NK-92 (cell line): ENCODE data around the gene FOXN3.
"Not testable (repeated sequence)": the region's sequence is repeated elsewhere in the genome, so short reads cannot be mapped to it uniquely, and the experiment has no call there.

ENCODE experiments used
- DNase-seq: peaks from one replicate; lab custom pipeline; 2025; ENCODE audit not compliant: unreplicated experiment; lab: John Stamatoyannopoulos, UW

Gene FOXN3

DNA sequence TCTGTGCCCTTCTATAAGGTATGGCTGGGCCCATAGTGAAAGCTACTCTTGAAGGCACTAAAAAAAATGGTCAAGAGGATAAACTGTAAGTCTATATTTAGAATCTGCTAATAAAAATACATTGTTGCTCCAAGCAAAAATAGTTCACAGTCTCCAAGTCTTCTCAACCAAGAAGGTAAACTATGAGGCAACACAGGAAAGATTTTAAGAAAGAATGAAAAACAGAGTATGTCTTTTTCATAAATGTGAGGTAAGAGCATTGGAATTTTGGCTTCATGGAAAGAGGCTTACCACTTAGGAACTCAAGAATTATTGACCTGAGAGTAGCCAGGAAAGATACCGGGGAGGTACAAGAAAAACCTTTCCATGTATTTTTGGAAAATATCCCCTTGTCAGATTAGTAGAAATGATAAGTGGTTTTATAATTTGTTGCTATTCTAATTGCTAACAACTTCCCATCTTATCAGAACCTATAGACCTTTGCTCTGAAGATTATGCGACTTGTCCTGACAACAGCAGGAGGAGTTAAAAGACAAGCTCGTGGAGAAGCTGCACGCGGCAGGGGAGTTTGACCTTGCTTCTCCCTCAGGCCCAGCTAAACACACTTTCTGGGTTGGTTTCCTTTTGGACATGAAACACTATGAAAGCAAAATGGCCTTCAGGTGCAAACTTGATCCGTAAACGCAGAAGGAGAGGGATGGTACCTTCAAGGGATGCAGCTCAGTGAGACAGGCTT, 238.1 kb downstream of the FOXN3 start:
- DNase-seq, result no peak

DNA sequence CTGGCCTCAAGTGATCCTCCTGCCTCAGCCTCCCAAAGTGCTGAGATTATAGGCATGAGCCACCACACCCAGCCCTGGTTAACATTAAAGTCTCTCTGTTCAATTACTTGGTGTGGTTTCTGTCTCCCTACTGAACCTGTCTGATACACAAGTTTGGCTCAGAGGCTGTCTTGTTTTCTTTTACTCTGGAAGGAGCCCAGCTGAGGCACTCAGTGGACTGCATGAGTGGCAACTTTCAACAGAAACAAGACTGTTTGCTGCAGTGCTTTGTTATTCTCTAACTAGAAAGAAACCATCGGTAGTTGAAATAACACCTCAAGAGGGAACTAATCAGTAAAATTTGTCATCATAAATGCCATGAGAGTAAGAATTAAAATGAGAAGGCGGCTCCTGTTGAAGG, 238.7 kb downstream of the FOXN3 start:
- no peak for DNase-seq

DNA sequence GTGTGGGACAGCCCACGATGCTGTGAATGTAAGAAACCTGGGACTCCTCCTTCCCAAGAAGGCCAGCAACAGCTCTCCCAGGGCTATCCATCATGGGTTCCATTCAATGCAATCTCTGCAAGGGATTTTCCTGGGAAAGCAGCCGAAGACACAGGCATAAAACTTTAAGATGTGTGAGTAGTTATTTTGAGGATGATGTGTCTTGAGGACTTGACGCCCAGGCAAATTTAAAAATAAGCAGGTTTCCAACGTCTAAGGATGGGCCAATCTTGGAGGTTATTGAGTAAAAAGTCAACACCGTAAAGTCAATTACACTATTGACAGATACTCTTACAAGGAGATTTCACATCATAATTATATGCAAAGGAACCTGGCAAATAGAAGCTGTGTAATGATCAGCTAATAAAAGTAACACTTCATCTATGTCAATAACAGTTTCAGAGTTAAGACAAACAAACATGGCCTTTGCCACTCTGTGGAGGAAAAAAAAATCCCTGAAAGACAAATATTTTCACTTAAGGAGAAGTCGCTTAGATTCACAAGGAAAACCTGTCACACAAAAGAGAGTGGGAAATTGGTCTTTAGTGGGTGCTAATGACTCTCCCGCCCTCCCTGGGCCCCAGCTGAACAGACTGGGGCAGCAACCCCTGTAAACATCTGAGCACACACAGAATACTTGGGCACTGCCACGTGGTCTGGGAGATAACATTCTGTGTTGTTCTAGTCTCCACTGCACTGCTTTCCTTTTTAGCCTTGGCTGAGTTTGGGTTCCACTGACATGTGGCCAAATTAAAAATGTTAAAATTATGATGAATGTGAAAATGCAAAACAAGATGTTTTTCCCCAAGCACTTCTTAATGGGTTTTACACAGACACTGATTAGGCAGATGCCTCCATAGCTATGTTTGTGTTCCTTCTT, 240.9 kb downstream of the FOXN3 start:
- DNase-seq, result no peak

DNA sequence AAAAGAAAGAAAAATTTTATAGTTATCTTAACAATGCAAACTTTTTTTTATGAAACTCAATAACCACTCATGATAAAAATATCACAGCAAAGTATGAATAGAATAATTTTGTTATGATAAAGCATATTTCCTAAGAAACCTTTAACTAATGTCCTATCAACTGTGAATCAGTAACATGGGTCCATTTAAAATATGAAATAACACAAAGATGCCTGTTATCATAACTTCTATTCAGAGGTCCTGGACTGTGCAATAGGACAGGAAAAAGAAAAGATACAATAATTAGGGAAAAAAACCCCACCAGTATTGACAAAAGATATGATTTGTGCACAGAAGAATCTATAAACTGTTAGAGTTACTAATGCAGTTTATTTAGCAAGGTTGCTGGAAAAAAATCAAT, 245.4 kb downstream of the FOXN3 start:
- no peak for DNase-seq

DNA sequence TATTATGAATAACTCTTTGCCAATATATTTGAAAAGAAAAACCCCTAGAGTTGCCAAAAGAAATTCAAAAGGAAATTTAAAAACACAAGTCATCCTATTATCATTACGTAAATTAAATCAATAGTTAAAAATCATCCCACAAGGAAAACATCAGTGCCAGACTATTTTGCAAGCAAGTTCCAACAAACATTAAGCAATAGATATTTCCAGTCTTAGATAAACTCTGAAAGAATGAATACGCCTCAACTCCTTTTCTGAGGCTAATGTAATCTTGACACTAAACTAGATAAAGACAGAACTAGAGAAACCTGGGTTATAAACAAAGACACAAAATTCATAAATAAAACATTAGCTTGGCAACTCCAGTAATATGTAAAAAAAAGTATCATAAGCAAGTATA, 245.9 kb downstream of the FOXN3 start:
- DNase-seq, result no peak

DNA sequence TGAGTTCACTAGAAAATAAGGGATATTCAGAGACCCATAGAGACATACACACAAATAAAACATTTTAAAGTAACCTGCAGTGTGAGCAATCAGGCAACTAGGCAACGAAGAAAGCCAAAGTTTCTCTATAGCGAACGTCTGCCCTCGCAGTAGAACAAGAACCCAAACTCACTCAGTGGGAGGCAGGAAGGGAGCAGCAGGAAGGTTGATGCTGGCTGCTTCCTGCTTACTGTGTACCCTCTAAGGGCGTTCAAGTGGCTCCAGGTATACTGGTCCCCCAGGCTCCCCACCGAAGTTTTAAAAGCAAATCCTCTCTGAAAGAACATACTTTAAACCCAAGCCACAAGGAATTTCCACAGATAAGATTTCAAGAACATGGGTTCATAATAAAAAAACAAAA, 249.3 kb downstream of the FOXN3 start:
- no peak for DNase-seq

DNA sequence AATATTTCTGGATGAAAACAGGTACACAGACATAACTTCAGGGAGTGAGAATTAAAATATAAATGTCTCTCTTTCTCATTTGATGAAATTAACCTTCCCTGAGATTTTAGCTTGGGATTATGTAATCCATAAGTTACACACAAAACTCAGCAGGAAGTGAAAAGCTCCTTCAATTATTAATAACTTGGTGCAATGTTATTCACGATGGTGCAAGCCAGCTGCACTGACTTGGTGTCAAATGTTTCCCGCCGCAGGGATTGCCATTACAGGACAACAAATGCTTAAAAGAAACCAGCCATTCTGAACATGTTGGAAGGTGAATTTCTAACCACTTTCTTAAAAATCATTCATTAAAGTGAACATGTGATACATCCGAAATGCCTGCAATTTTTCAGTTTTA, 250.4 kb downstream of the FOXN3 start:
- no peak for DNase-seq

DNA sequence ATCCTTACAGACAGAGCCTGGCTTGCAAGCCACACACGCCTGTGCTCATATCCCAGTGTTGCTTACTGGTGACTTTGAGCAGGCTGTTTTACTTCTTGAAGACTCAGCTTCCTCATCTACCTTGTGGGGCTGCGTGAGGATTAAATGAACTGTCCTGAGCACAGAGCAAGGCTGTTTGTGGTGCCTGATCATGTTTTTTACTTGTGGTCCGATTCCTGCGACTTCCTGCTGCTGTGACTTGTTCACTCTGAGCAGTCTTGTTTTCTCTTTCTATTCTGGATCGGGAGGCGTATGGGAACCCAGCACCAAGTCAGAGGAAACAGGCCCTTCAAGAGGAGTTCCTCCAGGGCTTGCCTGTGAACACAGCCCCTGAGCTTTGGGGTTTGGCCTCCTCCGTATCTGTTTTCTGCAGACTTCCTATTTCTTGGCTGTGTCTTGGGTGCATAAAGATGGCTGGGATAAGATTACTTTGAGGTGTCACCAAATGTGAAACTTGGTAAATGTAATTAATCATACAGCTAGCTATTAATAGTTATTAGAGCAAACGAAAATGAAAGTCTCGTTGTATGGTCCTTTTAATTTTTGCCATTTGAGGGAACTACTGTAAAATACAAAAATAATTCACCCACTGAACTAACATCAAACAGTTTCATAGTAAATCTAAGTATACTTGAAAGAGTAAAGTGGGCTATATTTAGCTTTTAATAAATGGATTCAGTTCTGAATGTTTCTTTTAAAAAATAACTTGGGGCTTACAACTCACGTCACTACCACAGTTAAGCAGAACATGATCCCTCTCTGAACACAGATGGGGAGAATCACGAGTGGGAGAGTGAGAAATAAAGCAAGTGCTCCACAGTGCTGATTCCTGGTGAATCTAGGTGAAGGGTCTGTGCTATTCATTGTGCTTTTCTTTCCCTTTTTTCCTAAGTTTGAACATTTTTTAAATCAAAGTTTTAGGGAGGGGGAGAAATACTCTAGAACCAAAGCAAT, 251.5 kb downstream of the FOXN3 start:
- no peak for DNase-seq

DNA sequence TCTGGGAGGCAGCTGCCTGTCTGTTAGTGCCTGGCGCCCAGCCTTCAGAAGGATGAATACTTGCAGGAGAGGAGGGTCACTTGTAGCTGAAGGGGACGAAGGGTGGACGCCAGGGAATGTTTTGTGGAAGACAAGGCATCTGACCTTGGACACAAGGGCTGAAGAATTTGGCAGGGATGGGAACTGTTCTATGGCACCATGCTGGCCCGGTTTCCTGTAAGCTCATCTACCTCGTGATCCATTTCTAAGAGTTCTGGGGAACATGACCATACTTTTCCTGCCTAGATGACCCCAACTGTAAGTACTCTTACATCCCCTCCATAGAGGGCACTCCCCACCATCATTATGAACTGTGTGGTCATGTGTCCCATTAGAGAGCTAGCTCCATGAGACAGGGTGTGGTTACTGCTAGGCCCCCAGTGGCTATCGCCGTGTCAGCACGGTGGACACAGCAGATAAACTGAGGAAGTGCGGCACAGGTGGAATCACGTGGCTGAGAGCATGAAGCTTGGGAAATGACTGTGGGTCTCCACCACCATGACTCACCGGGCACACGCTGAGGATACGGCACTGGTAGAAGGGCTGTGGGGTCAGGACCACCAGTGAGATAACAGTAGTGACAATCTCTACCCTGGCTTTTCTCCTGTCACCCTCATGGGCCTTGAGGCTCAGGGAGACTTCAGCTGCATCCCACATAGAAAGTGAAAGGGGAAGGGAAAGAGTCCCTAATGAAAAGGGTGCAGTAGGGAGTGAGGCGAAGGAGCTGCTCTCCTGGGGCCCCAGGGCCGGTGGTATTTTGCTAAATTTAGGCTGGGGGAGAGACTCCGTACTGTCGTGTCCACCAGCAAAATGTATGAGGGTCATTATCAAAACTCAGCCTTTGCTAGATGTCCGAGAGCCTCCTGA, 252.6 kb downstream of the FOXN3 start:
- no peak for DNase-seq

DNA sequence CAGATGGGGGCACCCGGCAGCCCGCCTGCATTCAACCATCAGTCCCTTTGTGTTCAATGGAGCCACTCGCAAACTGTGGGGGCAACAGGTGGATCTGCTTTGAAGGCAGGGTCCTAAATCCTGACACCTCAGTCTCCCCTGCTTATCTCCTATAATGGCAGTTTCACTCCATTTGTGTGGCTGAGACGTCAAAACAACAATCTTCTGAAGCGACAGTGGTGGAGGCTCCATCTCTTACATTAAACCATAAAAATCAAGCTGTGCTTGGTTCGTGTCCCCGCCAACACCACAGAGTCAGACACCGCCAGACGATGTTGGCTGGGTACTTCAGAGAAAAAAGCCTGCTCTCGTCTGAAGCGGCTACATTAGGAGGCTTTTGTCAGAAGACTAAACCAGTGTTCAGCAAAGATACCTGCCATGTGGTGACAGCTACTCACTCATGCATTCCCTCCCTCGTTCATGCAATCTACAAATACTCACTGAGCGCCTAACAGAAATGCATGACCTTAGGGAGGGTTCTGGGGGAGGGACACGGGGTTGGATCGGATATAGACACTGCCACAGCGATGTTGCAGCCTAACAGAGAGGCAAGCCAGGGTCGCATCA, 253.9 kb downstream of the FOXN3 start:
- no peak for DNase-seq

DNA sequence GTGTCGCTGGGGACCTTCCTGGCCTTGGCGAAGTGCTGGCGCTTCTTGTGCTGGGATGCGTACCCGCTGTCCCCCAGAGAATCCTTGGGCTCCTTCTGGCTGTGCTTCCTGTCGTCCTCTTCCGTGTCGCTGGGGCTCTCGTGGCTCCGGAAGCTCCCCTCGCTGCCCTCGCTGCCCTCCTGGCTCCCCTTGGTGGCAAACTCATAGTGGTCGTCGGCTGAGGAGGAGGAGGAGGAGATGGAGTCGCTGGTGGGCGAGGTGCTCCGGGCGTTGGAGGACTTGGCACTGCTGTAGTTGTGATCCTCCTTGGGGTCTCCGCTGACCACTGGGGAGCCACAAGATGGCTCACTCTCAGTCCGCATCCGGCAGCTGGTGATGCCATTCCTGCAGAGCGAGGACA, 254.4 kb downstream of the FOXN3 start:
- DNase-seq, result no peak

DNA sequence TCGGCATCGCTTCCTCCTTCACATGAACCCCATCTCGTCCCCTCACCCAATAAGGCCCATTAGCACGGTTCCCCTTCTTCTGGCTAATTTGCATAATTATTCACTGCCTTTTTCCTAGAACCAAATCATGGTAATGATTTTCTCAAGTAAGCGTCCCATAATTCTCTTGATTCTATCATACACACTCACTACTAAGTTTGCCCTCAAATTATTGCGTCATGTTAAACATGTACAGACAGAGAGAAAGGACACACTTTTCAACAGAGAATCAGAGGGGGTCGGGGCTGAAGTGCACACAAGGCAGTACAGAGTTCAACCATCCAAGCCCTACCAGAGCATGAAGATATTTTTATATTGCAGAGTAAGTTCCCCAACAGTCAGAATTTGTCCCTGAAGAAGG, 256.6 kb downstream of the FOXN3 start:
- no peak for DNase-seq

DNA sequence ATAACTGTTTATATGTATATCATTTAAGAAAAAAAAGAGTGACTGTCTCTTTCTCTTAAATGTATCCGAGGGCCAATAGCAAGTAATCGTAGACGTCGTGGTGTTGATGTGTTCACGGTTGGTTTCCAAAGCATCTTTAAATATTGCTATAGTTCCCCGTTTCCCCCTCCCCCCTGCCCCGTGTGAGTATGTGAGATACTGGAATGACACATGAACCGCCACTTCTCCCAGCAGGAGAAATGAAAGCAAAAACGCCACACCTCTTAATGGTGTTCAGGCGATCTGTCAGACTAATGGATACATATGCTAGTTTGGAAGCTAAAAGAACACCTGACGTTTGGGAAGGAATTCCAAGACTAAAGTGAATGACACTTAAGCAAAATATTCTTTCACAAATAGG, 258.3 kb downstream of the FOXN3 start:
- DNase-seq, result no peak

DNA sequence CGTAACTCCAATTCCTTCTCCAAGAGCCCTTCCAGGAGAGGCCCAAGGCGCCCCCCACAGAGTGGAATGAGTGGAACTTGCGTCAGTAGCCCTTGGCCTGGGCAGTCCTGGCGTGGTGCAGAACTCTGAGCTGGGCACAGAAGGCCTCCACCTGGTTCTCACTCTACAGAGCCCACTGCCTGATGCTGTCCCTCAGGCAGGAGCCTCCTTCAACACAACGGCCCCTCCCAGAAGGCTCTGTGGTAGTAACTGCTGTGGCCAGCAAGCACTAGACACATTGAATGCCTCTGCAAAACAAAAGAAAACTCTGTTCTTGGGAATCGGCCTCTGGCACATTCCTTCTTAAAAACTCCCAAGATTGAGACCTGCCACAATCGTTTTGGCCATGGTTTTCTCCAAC, 258.9 kb downstream of the FOXN3 start:
- not testable (repeated sequence) for DNase-seq

DNA sequence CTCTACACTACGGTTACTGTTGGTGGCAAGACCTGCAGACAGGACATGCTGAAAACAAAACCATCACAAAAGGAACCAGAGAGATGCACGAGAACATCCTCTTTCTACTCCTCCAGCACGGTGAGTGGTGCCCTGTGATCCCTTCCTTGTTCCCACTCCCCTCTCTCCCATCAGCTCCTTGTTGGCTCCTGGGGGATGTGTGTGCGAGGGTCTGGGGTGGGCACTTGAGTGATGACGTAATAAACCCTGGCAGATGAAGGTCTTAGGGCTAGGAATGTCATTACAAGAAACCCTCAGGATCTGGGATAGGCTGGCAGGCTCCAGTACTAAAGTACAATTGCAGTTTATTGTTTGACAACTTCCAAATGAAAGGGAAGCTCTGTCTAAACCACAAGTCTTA, 261.5 kb downstream of the FOXN3 start:
- DNase-seq, result no peak

DNA sequence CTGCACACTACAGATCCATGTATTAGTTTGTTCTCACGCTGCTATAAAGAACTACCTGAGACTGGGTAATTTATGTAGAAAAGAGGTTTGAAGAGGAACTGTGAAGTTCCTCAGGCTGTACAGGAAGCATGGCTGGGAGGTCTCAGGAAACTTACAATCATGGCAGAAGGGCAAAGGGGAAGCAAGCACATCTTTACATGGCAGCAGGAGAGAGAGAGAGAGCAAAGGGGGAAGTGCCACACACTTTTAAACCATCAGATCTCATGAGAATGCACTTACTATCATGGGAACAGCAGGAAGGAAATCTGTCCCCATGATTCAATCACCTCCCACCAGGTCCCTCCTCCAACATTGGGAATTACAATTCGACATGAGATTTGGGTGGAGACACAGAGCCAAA, 265.3 kb downstream of the FOXN3 start:
- not testable (repeated sequence) for DNase-seq

DNA sequence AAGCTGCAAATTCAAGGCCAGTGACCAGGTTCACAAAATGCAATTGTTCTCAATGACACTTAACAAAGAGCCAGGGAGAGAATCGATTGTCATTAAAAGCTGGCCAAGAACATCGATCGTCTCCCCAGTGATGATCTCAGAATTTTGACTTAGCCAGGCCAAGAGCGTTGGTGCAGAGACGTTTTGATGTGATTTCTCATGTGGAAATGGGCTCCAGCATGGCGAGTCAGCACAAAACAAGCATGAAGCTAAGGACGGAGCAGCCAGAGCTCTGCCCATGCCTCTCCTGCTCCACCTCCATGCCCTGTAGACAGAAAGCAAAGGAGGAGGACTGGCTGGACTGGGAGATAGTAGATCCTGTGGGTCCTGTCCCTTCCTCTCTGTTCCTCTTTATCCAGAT, 270.8 kb downstream of the FOXN3 start:
- DNase-seq, result no peak

DNA sequence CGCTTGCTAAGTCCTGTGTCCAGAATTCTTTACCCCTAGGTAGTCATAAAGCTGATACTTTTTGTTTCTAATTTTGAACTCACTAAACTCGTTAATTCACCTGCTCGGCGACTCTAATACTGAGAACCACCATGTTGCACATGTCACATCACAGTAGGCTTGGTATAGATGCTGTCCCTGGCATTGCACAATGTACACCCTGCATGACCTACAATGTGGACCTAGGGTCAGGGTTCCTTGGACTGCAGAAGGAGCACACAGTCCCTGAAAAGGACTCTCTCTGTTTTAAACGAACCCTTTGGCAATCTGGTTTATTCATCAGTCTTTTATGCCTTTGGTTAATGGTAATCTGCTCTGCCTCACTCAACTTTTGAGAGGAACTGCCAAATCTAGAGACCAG, 272.4 kb downstream of the FOXN3 start:
- no peak for DNase-seq

DNA sequence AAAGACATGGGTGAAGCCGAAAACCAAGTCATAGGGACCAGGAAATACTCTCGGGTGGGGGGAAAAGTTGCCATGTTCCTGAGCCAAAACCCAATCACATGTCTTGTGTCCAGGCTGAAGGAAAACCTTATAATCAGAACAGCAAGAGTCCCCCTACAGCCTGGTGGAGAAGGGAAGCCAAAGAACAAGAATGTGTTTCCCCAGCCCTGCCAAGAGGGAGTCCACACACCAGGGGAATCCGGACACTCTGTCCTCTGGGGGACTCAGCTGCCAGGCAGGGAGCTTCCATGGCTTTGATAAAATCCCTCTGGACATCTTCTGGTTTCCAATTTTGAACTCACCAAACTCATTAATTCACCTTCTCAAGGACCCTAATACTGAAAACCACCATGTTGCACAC, 273.0 kb downstream of the FOXN3 start:
- no peak for DNase-seq

DNA sequence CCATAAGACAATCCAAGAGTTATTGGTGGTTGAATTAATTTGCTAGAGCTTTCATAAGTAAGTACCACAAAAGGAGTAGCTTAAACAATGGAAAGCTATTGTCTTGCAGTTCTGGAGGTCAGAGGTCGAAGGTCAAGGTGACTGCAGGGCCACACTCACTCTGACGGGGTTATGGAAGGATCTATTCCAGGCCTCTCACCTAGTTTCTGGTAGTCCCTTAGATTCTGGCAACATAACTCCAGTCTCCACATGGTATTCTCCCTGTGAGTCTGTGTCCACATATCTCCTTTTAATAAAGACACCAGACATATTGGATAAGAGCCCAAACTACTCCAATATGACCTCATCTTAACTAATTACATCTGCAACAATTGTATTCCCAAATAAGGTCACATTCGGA, 273.4 kb downstream of the FOXN3 start:
- no peak for DNase-seq
